Activated CD4-positive, alpha-beta T cell treated with anti-CD3 and anti-CD28 coated beads for 24 hours (primary cell): ENCODE results near the gene MRO.
"Not testable (repeated sequence)": the region's sequence is repeated elsewhere in the genome, so short reads cannot be mapped to it uniquely, and the experiment has no call there.

Experiments used
- DNase-seq, 2 donors: peaks; one replicate each; pipeline ENCODE4 v3.0.0-alpha.2; 2020; ENCODE audit warnings: low read depth in 2 of 2

MRO gene

GRCh38 chr18:50819728-50820378 lies at the start of gene MRO:
Gene MRO, minus strand, starts transcription at chr18:50820016. Its CDS starts 10,616 bp downstream, at chr18:50809400.
- peak; percentile 64 to 69 for DNase-seq

- DNase-seq: no peak
Observed at GRCh38 chr18:50869150-50869549, 49.3 kb upstream of the MRO start.

- no peak for DNase-seq
Observed at GRCh38 chr18:50866765-50867164, 46.9 kb upstream of the MRO start.

GRCh38 chr18:50863840-50864375 lies 44.1 kb upstream of the MRO start:
- no peak for DNase-seq

GRCh38 chr18:50862401-50862800 lies 42.6 kb upstream of the MRO start:
- DNase-seq: no peak

- DNase-seq: no peak
Observed at GRCh38 chr18:50861617-50862016, 41.8 kb upstream of the MRO start.

GRCh38 chr18:50859793-50860555 lies 40.2 kb upstream of the MRO start:
- DNase-seq: no peak

- no peak for DNase-seq
Observed at GRCh38 chr18:50857694-50858093, 37.9 kb upstream of the MRO start.

GRCh38 chr18:50857166-50857565 lies 37.4 kb upstream of the MRO start:
- DNase-seq: not testable (repeated sequence)

GRCh38 chr18:50855976-50856757 lies 36.4 kb upstream of the MRO start:
- DNase-seq: no peak

- DNase-seq: no peak
Observed at GRCh38 chr18:50853863-50854271, 34.1 kb upstream of the MRO start.

GRCh38 chr18:50850307-50851065 lies 30.7 kb upstream of the MRO start:
- DNase-seq: no peak

- no peak for DNase-seq
Observed at GRCh38 chr18:50849419-50849821, 29.6 kb upstream of the MRO start.

GRCh38 chr18:50848991-50849390 lies 29.2 kb upstream of the MRO start:
- no peak for DNase-seq

GRCh38 chr18:50848061-50848551 lies 28.3 kb upstream of the MRO start:
- no peak for DNase-seq

- DNase-seq: no peak
Observed at GRCh38 chr18:50847192-50847591, 27.4 kb upstream of the MRO start.

- no peak for DNase-seq
Observed at GRCh38 chr18:50844960-50845359, 25.1 kb upstream of the MRO start.

- DNase-seq: no peak
Observed at GRCh38 chr18:50844554-50844953, 24.7 kb upstream of the MRO start.

GRCh38 chr18:50842846-50843245 lies 23.0 kb upstream of the MRO start:
- DNase-seq: no peak

GRCh38 chr18:50839996-50840395 lies 20.2 kb upstream of the MRO start:
- no peak for DNase-seq

- DNase-seq: no peak
Observed at GRCh38 chr18:50839341-50839740, 19.5 kb upstream of the MRO start.
